Measurements from ENCODE around the gene BRMS1.
A peak's percentile ranks its signal among the peaks of the same experiment; 100 is the strongest.

The BRMS1 gene

GRCh38 chr11:66297610-66298009 is 47.3 kb downstream of the BRMS1 start:
- no peak for FAIRE-seq

GRCh38 chr11:66294626-66295620 is 50.0 kb downstream of the BRMS1 start:
- no peak for FAIRE-seq

- FAIRE-seq: no peak
Observed at GRCh38 chr11:66293777-66294625, 50.9 kb downstream of the BRMS1 start.

GRCh38 chr11:66293352-66293751 is 51.6 kb downstream of the BRMS1 start:
- no peak for FAIRE-seq

GRCh38 chr11:66292543-66293332 is 52.2 kb downstream of the BRMS1 start:
- no peak for FAIRE-seq

GRCh38 chr11:66291706-66292542 is 53.0 kb downstream of the BRMS1 start, which contains the start of gene TMEM151A:
Gene TMEM151A, plus strand, starts transcription at chr11:66291894. Its CDS starts 120 bp downstream, at chr11:66292014.
- no peak for FAIRE-seq

- FAIRE-seq: no peak
Observed at GRCh38 chr11:66291303-66291705, 53.6 kb downstream of the BRMS1 start.

- no peak for FAIRE-seq
Observed at GRCh38 chr11:66290330-66290621, 54.6 kb downstream of the BRMS1 start.

- no peak for FAIRE-seq
Observed at GRCh38 chr11:66289548-66290329, 55.2 kb downstream of the BRMS1 start.

- FAIRE-seq: peak; percentile 96
Observed at GRCh38 chr11:66288671-66289547, 56.0 kb downstream of the BRMS1 start, which contains the start of gene YIF1A. Gene YIF1A, minus strand, starts transcription at chr11:66289143. Its CDS starts 158 bp downstream, at chr11:66288985.

- FAIRE-seq: no peak
Observed at GRCh38 chr11:66287889-66288670, 56.8 kb downstream of the BRMS1 start.
